Pancreas (tissue), 10 donors: ENCODE results near the gene TNFRSF1B. TPM values are rescaled to one million over a fixed set of nuclear protein-coding genes. Genes with fewer than 3 reads are reported as not detected.

Experiments
- ATAC-seq, 4 donors: fragments of 200-7000 bp; cut with Tn5 transposase; one replicate each; pipeline versions ENCODE4 v1.8.0 to v1.9.1; 2020; ENCODE audit warnings: mild to moderate bottlenecking in 4 of 4, moderate library complexity in 4 of 4
- DNase-seq, 6 donors: peaks; one replicate each; pipeline ENCODE4 v3.0.0-alpha.2; 2020
- FAIRE-seq: peaks from 2 replicates; lab custom pipeline; 2012; peaks lifted over from hg19 to GRCh38; lab: Jason Lieb, UNC
- H3K27ac ChIP-seq, 4 donors: fragments of 200-600 bp; sonication (generic); 1 replicate in 3 of 4; 2 replicates in 1 of 4; pipeline versions ENCODE4 v1.5.0 to v1.8.0; 2020
- H3K27me3 ChIP-seq, 4 donors: fragments of 200-600 bp; one replicate each; pipeline ENCODE4 v1.8.0; 2021
- H3K36me3 ChIP-seq, 3 donors: fragments of 200-600 bp; sonication (generic) in 1 of 3; one replicate each; pipeline versions ENCODE4 v1.5.0 to v1.8.0; 2020 to 2021
- H3K4me1 ChIP-seq, 3 donors: fragments of 200-600 bp; one replicate each; pipeline ENCODE4 v1.8.0; 2021
- H3K4me3 ChIP-seq, 4 donors: fragments of 200-600 bp; sonication (generic) in 2 of 4; one replicate each; pipeline versions ENCODE4 v1.5.0 to v1.8.0; 2020 to 2021
- H3K9me3 ChIP-seq, 4 donors: fragments of 200-600 bp; one replicate each; pipeline ENCODE4 v1.8.0; 2021
- WGBS, 2 donors: extraction: QIAGEN DNeasy Blood & Tissue Kit; methylation state at CpG; one replicate each; pipeline ENCODE4 v1.1.7; 2013; 5-methylcytosine and 5-hydroxymethylcytosine counted together
- intact Hi-C, 3 donors: fragments of 100-400 bp; cut with DNase I; formaldehyde crosslinking; loops; one replicate each; pipeline versions ENCODE4 v1.11.1 to v1.14.2; 2022
- polyA plus RNA-seq, 2 donors: library from polyadenylated mRNA; stranded (reverse); fragments of 200-250 nt; gene quantifications; one replicate each; pipeline ENCODE4 v1.2.3, GENCODE V29; 2013
- total RNA-seq, 6 donors: library from RNA; stranded (reverse); fragmentation: NEBNext Ultra II Directional in 4 of 6; extraction: Animal tissue kit (Norgen Biotek cat#: 25700) in 4 of 6; gene quantifications; one replicate each; pipeline versions ENCODE4 v1.2.1 to v1.2.4, GENCODE V29; 2021 to 2023
- TF ChIP-seq, protein P1 (sequence below), 4 donors: fragments of 200-600 bp; sonication (generic) in 3 of 4; IDR thresholded peaks; one replicate each; pipeline versions ENCODE4 v1.5.0 to v1.8.0; 2021; ENCODE audit warnings: antibody characterized with exemption in 4 of 4
- donor health status: healthy with polysubstance abuse.
- donor health status: DM: no; HTN: no; CAD: no; lungs with moderate emphysema.
- donor health status: DM: no; HTN: no; CAD: no.
- donor health status: control.
- donor health status: control.
- donor health status: Bipolar disorder and iron deficiency.
- donor health status: DM: yes; HTN: yes; CAD: no.
- donor health status: DM: no; HTN: no; CAD: no.
- donor health status: DM: no; HTN: no; CAD: no.
- donor health status: DM: yes; HTN: yes; CAD: no.

TNFRSF1B gene
- total RNA-seq (10 to 100 TPM in 2 of 6 donors, 1 to 10 TPM in 4; 2.1 to 20.2 (median 5.9) TPM), polyA plus RNA-seq (1 to 10 TPM; 3.5 to 4.0 TPM)

DNA sequence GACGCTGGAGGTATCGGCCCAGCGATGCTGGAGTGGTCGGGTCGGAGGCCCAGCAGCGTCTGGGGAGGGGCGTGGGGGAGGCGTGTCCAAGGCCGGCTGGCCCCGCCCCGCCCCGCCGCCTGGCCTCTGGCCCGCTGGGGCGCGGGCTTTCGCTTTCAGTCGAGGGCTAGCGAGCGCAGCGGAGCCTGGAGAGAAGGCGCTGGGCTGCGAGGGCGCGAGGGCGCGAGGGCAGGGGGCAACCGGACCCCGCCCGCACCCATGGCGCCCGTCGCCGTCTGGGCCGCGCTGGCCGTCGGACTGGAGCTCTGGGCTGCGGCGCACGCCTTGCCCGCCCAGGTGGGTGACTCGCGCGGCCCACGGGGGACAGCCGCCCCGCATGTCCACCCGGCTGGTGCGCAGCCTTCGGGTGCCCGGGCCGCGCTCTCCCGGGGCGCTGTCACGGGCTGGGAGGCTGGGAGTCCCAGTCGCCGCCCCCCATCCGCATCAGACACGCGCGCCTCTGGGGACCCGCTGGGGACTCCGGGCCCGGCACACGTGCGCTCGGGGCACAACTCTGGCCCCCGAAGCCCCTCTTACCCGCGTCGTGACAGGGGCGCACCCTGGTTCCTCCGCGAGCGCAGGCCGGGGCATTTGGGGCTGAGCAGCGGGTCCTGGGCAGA, at the start of gene TNFRSF1B:
TNFRSF1B (plus strand) TSS at position 158 of the 659 bp plus-strand sequence; CDS start at position 259, 101 bp downstream.
- H3K4me3 ChIP-seq, result peak within 1 kb of the TSS; percentile 34 to 65 (median 42)
- peak within 1 kb of the TSS in 2 of 4 donors; percentile 57 to 70 for H3K27ac ChIP-seq
- peak in 3 of 6 donors; percentile 38 to 83 (median 45) for DNase-seq
- TF ChIP-seq, protein P1, sequence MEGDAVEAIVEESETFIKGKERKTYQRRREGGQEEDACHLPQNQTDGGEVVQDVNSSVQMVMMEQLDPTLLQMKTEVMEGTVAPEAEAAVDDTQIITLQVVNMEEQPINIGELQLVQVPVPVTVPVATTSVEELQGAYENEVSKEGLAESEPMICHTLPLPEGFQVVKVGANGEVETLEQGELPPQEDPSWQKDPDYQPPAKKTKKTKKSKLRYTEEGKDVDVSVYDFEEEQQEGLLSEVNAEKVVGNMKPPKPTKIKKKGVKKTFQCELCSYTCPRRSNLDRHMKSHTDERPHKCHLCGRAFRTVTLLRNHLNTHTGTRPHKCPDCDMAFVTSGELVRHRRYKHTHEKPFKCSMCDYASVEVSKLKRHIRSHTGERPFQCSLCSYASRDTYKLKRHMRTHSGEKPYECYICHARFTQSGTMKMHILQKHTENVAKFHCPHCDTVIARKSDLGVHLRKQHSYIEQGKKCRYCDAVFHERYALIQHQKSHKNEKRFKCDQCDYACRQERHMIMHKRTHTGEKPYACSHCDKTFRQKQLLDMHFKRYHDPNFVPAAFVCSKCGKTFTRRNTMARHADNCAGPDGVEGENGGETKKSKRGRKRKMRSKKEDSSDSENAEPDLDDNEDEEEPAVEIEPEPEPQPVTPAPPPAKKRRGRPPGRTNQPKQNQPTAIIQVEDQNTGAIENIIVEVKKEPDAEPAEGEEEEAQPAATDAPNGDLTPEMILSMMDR (IDR thresholded peaks at IDR 0.05), result no peak
- peak; percentile 53 to 84 (median 74) for ATAC-seq
- H3K9me3 ChIP-seq, result no peaks in the 10 kb centered on the region
- WGBS, 2 donors, result 2 to 4% methylated on average over 29 to 79 of the region's 79 CpGs
- H3K4me1 ChIP-seq, result peaks cover 0 to 2% (median 0%) of the 10 kb centered on the region in 3 donors
- no peak for FAIRE-seq
- no peaks in the 10 kb centered on the region for H3K36me3 ChIP-seq
- intact Hi-C loops, result no loop called here
- H3K27me3 ChIP-seq, result no peaks in the 10 kb centered on the region

DNA sequence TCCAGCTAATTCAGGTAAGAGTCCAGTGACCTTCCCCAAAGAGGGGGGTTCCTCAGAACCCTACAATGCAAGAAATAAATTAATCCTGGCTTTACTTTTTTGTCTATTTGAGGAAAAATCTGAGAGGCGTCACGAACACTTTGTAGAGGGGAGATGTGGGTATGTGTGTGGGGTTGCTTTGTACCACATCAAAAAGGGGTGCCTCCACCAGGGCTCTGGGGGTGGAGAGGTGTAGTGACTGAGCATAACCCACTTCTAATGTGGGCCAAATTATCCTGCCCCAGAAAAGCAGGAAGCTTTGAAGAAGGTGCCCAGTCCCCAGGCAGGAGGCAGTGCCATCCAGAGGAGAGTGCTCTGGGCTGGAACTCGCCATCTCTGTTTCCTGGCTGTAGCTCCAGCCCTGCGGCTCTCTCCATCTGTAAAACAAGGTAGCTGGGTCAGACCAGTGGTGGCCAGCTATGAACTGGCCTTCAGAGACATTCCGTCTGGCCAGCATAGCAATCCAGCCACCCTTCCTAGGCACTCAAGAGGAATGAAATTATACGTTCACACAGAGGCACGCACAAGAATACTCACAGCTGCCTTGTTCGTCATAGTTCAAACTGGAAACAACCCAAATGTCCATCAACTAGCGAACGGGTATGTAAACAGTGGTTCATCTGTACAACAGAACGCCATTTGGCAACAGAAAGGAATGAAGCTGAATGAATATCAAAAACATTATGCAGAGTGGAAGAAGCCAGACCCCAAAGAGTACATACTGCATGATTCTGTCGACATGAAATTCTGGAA, 45.4 kb upstream of the TNFRSF1B start:
- DNase-seq (peak in 1 of 6 donors; percentile 10), ATAC-seq (no peak), FAIRE-seq (no peak)
- no peaks in the 10 kb centered on the region for H3K9me3 ChIP-seq
- TF ChIP-seq, protein P1 (IDR thresholded peaks at IDR 0.05), result no peak
- no peak overlapping the region for H3K4me3 ChIP-seq
- WGBS, 2 donors, result 36 to 45% methylated on average over 12 of the region's 12 CpGs
- H3K4me1 ChIP-seq, result peaks cover 0 to 7% (median 0%) of the 10 kb centered on the region in 3 donors
- H3K27me3 ChIP-seq, result peaks cover 0 to 3% (median 0%) of the 10 kb centered on the region in 4 donors
- intact Hi-C loops, result loop anchor here in 2 of 3 donors (2.0 to 10.0 kb wide), 2 partner anchors 83 to 87 kb away; no protein-coding TSS in a partner anchor
- no peak overlapping the region for H3K27ac ChIP-seq
- no peaks in the 10 kb centered on the region for H3K36me3 ChIP-seq

DNA sequence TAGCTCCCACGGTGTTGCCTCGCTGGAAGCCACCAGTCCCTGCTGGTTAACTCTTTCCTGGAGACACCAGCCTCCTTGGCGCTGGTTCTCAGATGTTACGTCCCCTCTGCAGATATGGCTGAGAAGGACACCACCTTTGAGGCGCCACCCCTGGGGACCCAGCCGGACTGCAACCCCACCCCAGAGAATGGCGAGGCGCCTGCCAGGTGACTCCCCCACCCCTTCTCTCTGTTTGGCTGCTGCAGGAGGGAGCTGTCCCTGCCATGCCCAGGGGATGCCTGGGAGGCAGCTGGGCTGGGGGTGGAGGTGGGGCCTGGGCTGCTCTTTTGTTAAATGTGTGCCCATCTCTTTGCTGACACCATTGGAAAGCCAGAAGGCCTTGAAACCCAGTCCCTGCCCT, 43.6 kb upstream of the TNFRSF1B start:
- intact Hi-C loops, result loop anchor here in 1 of 3 donors (10.0 kb wide), 1 partner anchor 82 kb away; no protein-coding TSS in a partner anchor
- DNase-seq (peak in 1 of 6 donors; percentile 45), ATAC-seq (no peak), FAIRE-seq (no peak)
- Histone ChIP-seq H3K9me3 (no peaks in the 10 kb centered on the region), H3K36me3 (no peaks in the 10 kb centered on the region), H3K4me3 (no peak overlapping the region), H3K27ac (no peak overlapping the region), H3K4me1 (peaks cover 0 to 7% (median 0%) of the 10 kb centered on the region in 3 donors), H3K27me3 (peaks cover 0 to 3% (median 0%) of the 10 kb centered on the region in 4 donors)
- WGBS, 2 donors, result 34 to 41% methylated on average over 8 of the region's 8 CpGs
- TF ChIP-seq, protein P1 (IDR thresholded peaks at IDR 0.05), result no peak

DNA sequence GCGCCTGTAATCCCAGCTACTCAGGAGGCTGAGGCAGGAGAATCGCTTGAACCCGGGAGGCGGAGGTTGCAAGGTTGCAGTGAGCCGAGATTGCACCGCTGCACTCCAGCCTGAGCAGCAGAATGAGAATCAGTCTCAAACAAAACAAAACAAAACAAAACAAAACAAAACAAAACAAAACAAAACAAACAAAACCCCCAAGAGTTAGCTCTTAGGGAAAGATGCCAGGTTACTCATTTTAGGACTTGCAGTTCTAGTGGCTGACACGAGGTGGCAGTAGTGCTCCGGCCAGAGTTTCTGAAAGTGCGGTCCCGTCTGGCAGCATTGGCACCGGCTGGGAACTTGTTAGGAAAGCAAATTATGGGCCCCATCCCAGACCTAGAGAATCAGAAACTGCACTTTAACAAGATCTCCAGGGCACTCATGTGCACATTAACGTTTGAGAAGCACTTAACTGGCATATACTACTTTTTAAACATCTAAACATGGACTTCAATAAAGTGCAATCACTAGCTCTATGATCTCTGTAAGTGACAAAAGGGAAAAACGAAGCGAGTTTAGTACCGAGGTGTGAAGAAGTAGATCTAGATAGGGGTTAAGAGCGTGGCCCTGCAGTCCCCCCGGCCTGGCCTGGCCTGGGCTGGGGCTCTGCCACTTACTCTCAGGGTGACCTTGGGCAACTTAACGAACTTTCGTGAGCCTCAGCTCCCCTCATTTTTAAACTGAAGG, 41.9 kb upstream of the TNFRSF1B start:
- TF ChIP-seq, protein P1 (IDR thresholded peaks at IDR 0.05), result peak; percentile 85 to 90 (median 87)
- DNase-seq (peak in 5 of 6 donors; percentile 43 to 83 (median 71)), ATAC-seq (peak; percentile 63 to 95 (median 88)), FAIRE-seq (peak; percentile 87)
- peaks cover 0 to 3% (median 0%) of the 10 kb centered on the region in 4 donors for H3K27me3 ChIP-seq
- no peak overlapping the region for H3K27ac ChIP-seq
- H3K4me1 ChIP-seq, result peaks cover 0 to 7% (median 0%) of the 10 kb centered on the region in 3 donors
- no peaks in the 10 kb centered on the region for H3K9me3 ChIP-seq
- intact Hi-C loops, result loop anchor here in 2 of 3 donors (2.0 to 10.0 kb wide), 2 partner anchors 80 to 84 kb away; no protein-coding TSS in a partner anchor
- 36% methylated on average over 19 of the region's 19 CpGs for WGBS, 2 donors
- H3K4me3 ChIP-seq, result no peak overlapping the region
- H3K36me3 ChIP-seq, result no peaks in the 10 kb centered on the region
